Activated naive CD8-positive, alpha-beta T cell (primary cell): ENCODE data around the gene ORAI2.
"Not testable (repeated sequence)": the region's sequence is repeated elsewhere in the genome, so short reads cannot be mapped to it uniquely, and the experiment has no call there.

Experiments
- H3K27ac Mint-ChIP-seq: one replicate; pipeline ENCODE4 v1.8.0; 2021; ENCODE audit warnings: mixed read lengths
- H3K27me3 Mint-ChIP-seq: one replicate; pipeline ENCODE4 v1.8.0; 2021; ENCODE audit warnings: mixed read lengths
- H3K36me3 Mint-ChIP-seq: one replicate; pipeline ENCODE4 v1.8.0; 2021; ENCODE audit warnings: mixed read lengths
- H3K4me1 Mint-ChIP-seq: one replicate; pipeline ENCODE4 v1.8.0; 2021; ENCODE audit warnings: low read depth, mixed read lengths
- H3K4me3 Mint-ChIP-seq: one replicate; pipeline ENCODE4 v1.8.0; 2021; ENCODE audit warnings: mild to moderate bottlenecking, mixed read lengths
- H3K9me3 Mint-ChIP-seq: one replicate; pipeline ENCODE4 v1.8.0; 2021; ENCODE audit warnings: low read depth, mixed read lengths

The ORAI2 gene

GRCh38 chr7:102407910-102408309 is 25.5 kb upstream of the ORAI2 start:
- no peak overlapping the region for H3K4me3 Mint-ChIP-seq
- H3K36me3 Mint-ChIP-seq: peaks cover 13% of the 10 kb centered on the region
- no peaks in the 10 kb centered on the region for H3K27me3 Mint-ChIP-seq
- no peaks in the 10 kb centered on the region for H3K9me3 Mint-ChIP-seq
- H3K27ac Mint-ChIP-seq: no peak overlapping the region
- H3K4me1 Mint-ChIP-seq: peaks cover 8% of the 10 kb centered on the region

GRCh38 chr7:102408530-102408929 is 24.8 kb upstream of the ORAI2 start:
- Mint-ChIP-seq H3K36me3 (peaks cover 13% of the 10 kb centered on the region), H3K4me1 (peaks cover 10% of the 10 kb centered on the region)
- H3K9me3 Mint-ChIP-seq, H3K27ac Mint-ChIP-seq, H3K4me3 Mint-ChIP-seq, H3K27me3 Mint-ChIP-seq: not testable (repeated sequence)

GRCh38 chr7:102409340-102409739 is 24.0 kb upstream of the ORAI2 start:
- Mint-ChIP-seq H3K4me3 (no peak overlapping the region), H3K4me1 (peaks cover 13% of the 10 kb centered on the region), H3K27me3 (no peaks in the 10 kb centered on the region), H3K36me3 (peaks cover 13% of the 10 kb centered on the region), H3K9me3 (no peaks in the 10 kb centered on the region), H3K27ac (no peak overlapping the region)

GRCh38 chr7:102410123-102410522 is 23.3 kb upstream of the ORAI2 start:
- H3K27me3 Mint-ChIP-seq: no peaks in the 10 kb centered on the region
- no peak overlapping the region for H3K27ac Mint-ChIP-seq
- H3K4me1 Mint-ChIP-seq: peaks cover 16% of the 10 kb centered on the region
- no peaks in the 10 kb centered on the region for H3K9me3 Mint-ChIP-seq
- H3K4me3 Mint-ChIP-seq: no peak overlapping the region
- peaks cover 13% of the 10 kb centered on the region for H3K36me3 Mint-ChIP-seq

GRCh38 chr7:102410918-102411317 is 22.5 kb upstream of the ORAI2 start:
- Mint-ChIP-seq H3K4me3 (no peak overlapping the region), H3K27me3 (no peaks in the 10 kb centered on the region), H3K27ac (no peak overlapping the region), H3K9me3 (no peaks in the 10 kb centered on the region), H3K4me1 (peaks cover 24% of the 10 kb centered on the region), H3K36me3 (peaks cover 13% of the 10 kb centered on the region)

- peaks cover 14% of the 10 kb centered on the region for H3K36me3 Mint-ChIP-seq
- H3K27me3 Mint-ChIP-seq: no peaks in the 10 kb centered on the region
- H3K9me3 Mint-ChIP-seq: no peaks in the 10 kb centered on the region
- peak overlapping the region; percentile 29 for H3K27ac Mint-ChIP-seq
- no peak overlapping the region for H3K4me3 Mint-ChIP-seq
- peaks cover 40% of the 10 kb centered on the region for H3K4me1 Mint-ChIP-seq
Observed at GRCh38 chr7:102412548-102412947, 20.8 kb upstream of the ORAI2 start.

- H3K27me3 Mint-ChIP-seq: no peaks in the 10 kb centered on the region
- H3K4me3 Mint-ChIP-seq: no peak overlapping the region
- no peaks in the 10 kb centered on the region for H3K9me3 Mint-ChIP-seq
- H3K4me1 Mint-ChIP-seq: peaks cover 44% of the 10 kb centered on the region
- H3K27ac Mint-ChIP-seq: peak overlapping the region; percentile 41
- peaks cover 14% of the 10 kb centered on the region for H3K36me3 Mint-ChIP-seq
Observed at GRCh38 chr7:102413091-102413490, 20.3 kb upstream of the ORAI2 start.

- no peaks in the 10 kb centered on the region for H3K9me3 Mint-ChIP-seq
- peak overlapping the region; percentile 58 for H3K27ac Mint-ChIP-seq
- H3K4me1 Mint-ChIP-seq: peaks cover 49% of the 10 kb centered on the region
- H3K27me3 Mint-ChIP-seq: no peaks in the 10 kb centered on the region
- peaks cover 17% of the 10 kb centered on the region for H3K36me3 Mint-ChIP-seq
- H3K4me3 Mint-ChIP-seq: no peak overlapping the region
Observed at GRCh38 chr7:102413611-102414010, 19.8 kb upstream of the ORAI2 start.

- peak overlapping the region; percentile 99 for H3K27ac Mint-ChIP-seq
- peaks cover 63% of the 10 kb centered on the region for H3K4me1 Mint-ChIP-seq
- peak overlapping the region; percentile 84 for H3K4me3 Mint-ChIP-seq
- no peaks in the 10 kb centered on the region for H3K27me3 Mint-ChIP-seq
- no peaks in the 10 kb centered on the region for H3K9me3 Mint-ChIP-seq
- H3K36me3 Mint-ChIP-seq: peaks cover 13% of the 10 kb centered on the region
Observed at GRCh38 chr7:102415685-102416225, 17.6 kb upstream of the ORAI2 start.

GRCh38 chr7:102416406-102416805 is 17.0 kb upstream of the ORAI2 start:
- Mint-ChIP-seq H3K4me3 (peak overlapping the region; percentile 84), H3K27ac (peak overlapping the region; percentile 99), H3K4me1 (peaks cover 69% of the 10 kb centered on the region), H3K36me3 (peaks cover 16% of the 10 kb centered on the region), H3K27me3 (no peaks in the 10 kb centered on the region), H3K9me3 (no peaks in the 10 kb centered on the region)

- H3K36me3 Mint-ChIP-seq: peaks cover 16% of the 10 kb centered on the region
- no peaks in the 10 kb centered on the region for H3K27me3 Mint-ChIP-seq
- H3K9me3 Mint-ChIP-seq: no peaks in the 10 kb centered on the region
- peak overlapping the region; percentile 70 for H3K4me3 Mint-ChIP-seq
- H3K4me1 Mint-ChIP-seq: peaks cover 73% of the 10 kb centered on the region
- peak overlapping the region; percentile 99 for H3K27ac Mint-ChIP-seq
Observed at GRCh38 chr7:102417105-102417504, 16.3 kb upstream of the ORAI2 start.

GRCh38 chr7:102418592-102418991 is 14.8 kb upstream of the ORAI2 start:
- H3K9me3 Mint-ChIP-seq: no peaks in the 10 kb centered on the region
- peaks cover 16% of the 10 kb centered on the region for H3K36me3 Mint-ChIP-seq
- no peaks in the 10 kb centered on the region for H3K27me3 Mint-ChIP-seq
- peak overlapping the region; percentile 36 for H3K4me3 Mint-ChIP-seq
- peak overlapping the region; percentile 56 for H3K27ac Mint-ChIP-seq
- peaks cover 73% of the 10 kb centered on the region for H3K4me1 Mint-ChIP-seq

- H3K36me3 Mint-ChIP-seq: peaks cover 20% of the 10 kb centered on the region
Observed at GRCh38 chr7:102421706-102422240, 11.6 kb upstream of the ORAI2 start.

GRCh38 chr7:102424129-102424551 is 9.2 kb upstream of the ORAI2 start:
- Mint-ChIP-seq H3K36me3 (peaks cover 15% of the 10 kb centered on the region), H3K9me3 (no peaks in the 10 kb centered on the region), H3K4me1 (peaks cover 77% of the 10 kb centered on the region), H3K27me3 (no peaks in the 10 kb centered on the region), H3K4me3 (peak overlapping the region; percentile 47), H3K27ac (peak overlapping the region; percentile 99)

More at GRCh38 chr7:102421706-102422240, 11.6 kb upstream of the ORAI2 start:
- Mint-ChIP-seq H3K4me1 (peaks cover 75% of the 10 kb centered on the region), H3K4me3 (no peak overlapping the region), H3K9me3 (no peaks in the 10 kb centered on the region), H3K27me3 (no peaks in the 10 kb centered on the region), H3K27ac (peak overlapping the region; percentile 22)

GRCh38 chr7:102424787-102425218 is 8.6 kb upstream of the ORAI2 start:
- Mint-ChIP-seq H3K27ac (peak overlapping the region; percentile 99), H3K9me3 (no peaks in the 10 kb centered on the region), H3K4me1 (peaks cover 80% of the 10 kb centered on the region), H3K36me3 (peaks cover 11% of the 10 kb centered on the region), H3K27me3 (no peaks in the 10 kb centered on the region), H3K4me3 (peak overlapping the region; percentile 47)
